K562 (cell line): ENCODE results near the gene PPP1CA. TPM values are rescaled to one million over a fixed set of nuclear protein-coding genes. Genes with fewer than 3 reads are reported as not detected.

Source experiments
- ATAC-seq: fragments of 200-7000 bp; cut with Tn5 transposase; 3 replicates; pipeline ENCODE4 v1.9.1; 2020; ENCODE audit warnings: moderate library complexity
- BruUV-seq: library from RNA; stranded (reverse); fragments of 400-500 nt; replicated peaks from 2 replicates; lab custom pipeline; 2021; lab: Mats Ljungman, UMichigan
- CTCF ChIA-PET: fragments of 300-600 bp; formaldehyde crosslinking; extraction: SDS; loops from one replicate; lab custom pipeline; 2021; ENCODE audit warnings: low intra/inter-chr PET ratio; lab: Yijun Ruan, JAX
- POLR2A ChIA-PET: fragments of 300-600, 350-650 bp; sonication (Branson Sonifier 250); formaldehyde crosslinking; extraction: SDS; loops from one replicate; lab custom pipeline; 2021; ENCODE audit warnings: antibody characterized with exemption, inconsistent platforms; lab: Yijun Ruan, JAX
- DNase-seq, 4 experiments: peaks; one replicate each; pipeline versions ENCODE4 v3.0.0 to v3.0.0-alpha.2; 2011 to 2018; ENCODE audit warnings: low spot score in 3 of 4, mixed read lengths in 3 of 4; ENCODE audit errors: extremely low read depth in 1 of 4
- FAIRE-seq: peaks from 2 replicates; lab custom pipeline; 2011; peaks lifted over from hg19 to GRCh38; lab: Jason Lieb, UNC
- H2AFZ ChIP-seq: 2 replicates; pipeline ENCODE4 v1.6.0; 2011; ENCODE audit warnings: low read depth, low read length, control low read depth, inconsistent platforms
- H3K27ac ChIP-seq: fragments of 200-600 bp; 3 replicates; pipeline ENCODE4 v1.8.0; 2011; ENCODE audit warnings: low read depth, mild to moderate bottlenecking, control low read depth, inconsistent platforms, low read length, moderate library complexity, mixed read lengths; ENCODE audit errors: extremely low read depth
- H3K27me3 ChIP-seq, 2 experiments: fragments of 300-600 bp in 1 of 2; 2 replicates in 1 of 2; 3 replicates in 1 of 2; pipeline versions ENCODE4 v1.6.0 to v1.8.0; 2011; ENCODE audit warnings: inconsistent platforms in 2 of 2, low read length in 2 of 2, mild to moderate bottlenecking in 1 of 2, mixed read lengths in 1 of 2, moderate library complexity in 1 of 2; ENCODE audit not compliant: control insufficient read depth in 2 of 2, insufficient read depth in 2 of 2
- H3K36me3 ChIP-seq: fragments of 300-600 bp; 3 replicates; pipeline ENCODE4 v1.8.0; 2011; ENCODE audit warnings: mild to moderate bottlenecking, low read length, inconsistent platforms; ENCODE audit not compliant: control insufficient read depth, insufficient read depth
- H3K4me1 ChIP-seq, 2 experiments: fragments of 200-600 bp in 1 of 2; replicated peaks in 1 of 2; 2 replicates in 1 of 2; 3 replicates in 1 of 2; pipeline versions ENCODE4 v1.5.1 to v1.8.0; 2011; ENCODE audit warnings: inconsistent platforms in 2 of 2, low read length in 2 of 2, mild to moderate bottlenecking in 1 of 2, mixed read lengths in 1 of 2, moderate library complexity in 1 of 2; ENCODE audit not compliant: control insufficient read depth in 2 of 2, insufficient read depth in 2 of 2
- H3K4me2 ChIP-seq: 2 replicates; pipeline ENCODE4 v1.6.1; 2011; ENCODE audit warnings: low read length, control low read depth, inconsistent platforms, mixed read lengths; ENCODE audit not compliant: insufficient read depth
- H3K4me3 ChIP-seq: fragments of 200-600 bp; sonication (generic), shearing (Covaris generic); 2 replicates; pipeline ENCODE4 v1.5.1; 2016; ENCODE audit warnings: control low read depth, inconsistent platforms
- H3K79me2 ChIP-seq: fragments of 200-600 bp; 3 replicates; pipeline ENCODE4 v1.8.0; 2011; ENCODE audit warnings: low read length, inconsistent platforms; ENCODE audit not compliant: control insufficient read depth, insufficient read depth
- H3K9ac ChIP-seq, 2 experiments: 2 replicates each; pipeline versions ENCODE4 v1.6.0 to v1.6.1; 2011; ENCODE audit warnings: low read depth in 2 of 2, low read length in 2 of 2, control low read depth in 1 of 2, inconsistent platforms in 1 of 2, mild to moderate bottlenecking in 1 of 2, mixed read lengths in 1 of 2; ENCODE audit not compliant: insufficient read depth in 1 of 2
- H3K9me1 ChIP-seq: one replicate; pipeline ENCODE4 v1.6.0; 2011; ENCODE audit warnings: inconsistent platforms, mild to moderate bottlenecking, low read length, moderate library complexity; ENCODE audit not compliant: control insufficient read depth, insufficient read depth
- H3K9me3 ChIP-seq: replicated peaks from 2 replicates; pipeline ENCODE4 v1.5.1; 2011; ENCODE audit warnings: low read depth, low read length, inconsistent platforms; ENCODE audit not compliant: control insufficient read depth, insufficient read depth
- H4K20me1 ChIP-seq: replicated peaks from 2 replicates; pipeline ENCODE4 v1.6.1; 2011; ENCODE audit warnings: low read length, inconsistent platforms, mixed read lengths; ENCODE audit not compliant: control insufficient read depth, insufficient read depth
- CBFB ChIP-seq: sonication (generic); formaldehyde crosslinking; IDR thresholded peaks from 2 replicates; pipeline ENCODE4 v1.4.0; 2020; ENCODE audit warnings: mild to moderate bottlenecking, missing genetic modification reagents
- EP400 ChIP-seq: fragments of 450-650 bp; IDR thresholded peaks from 2 replicates; pipeline ENCODE4 v1.6.1; 2017; ENCODE audit warnings: antibody characterized with exemption, mild to moderate bottlenecking, moderate library complexity
- ETV6 ChIP-seq, 3 experiments: fragments of 150-350 bp in 1 of 3; sonication (generic) in 1 of 3; formaldehyde crosslinking in 1 of 3; IDR thresholded peaks; 2 replicates each; pipeline versions ENCODE4 v1.6.1 to v1.8.0; 2014 to 2022; ENCODE audit warnings: borderline replicate concordance in 2 of 3, low read depth in 2 of 3, antibody characterized with exemption in 1 of 3, low read length in 1 of 3, mild to moderate bottlenecking in 1 of 3, missing genetic modification reagents in 1 of 3
- FOXK1 ChIP-seq: sonication (generic); formaldehyde crosslinking; IDR thresholded peaks from 2 replicates; pipeline ENCODE4 v1.8.0; 2022; ENCODE audit warnings: missing genetic modification reagents, mild to moderate bottlenecking, borderline replicate concordance
- GTF2A2 ChIP-seq: IDR thresholded peaks from 2 replicates; pipeline ENCODE4 v1.6.1; 2016; ENCODE audit warnings: mild to moderate bottlenecking, missing genetic modification characterization, missing compliant biosample characterization
- HEY1 ChIP-seq: fragments of 250-450 bp; sonication (Bioruptor Pico); IDR thresholded peaks from 2 replicates; pipeline ENCODE4 v1.5.0; 2020; ENCODE audit warnings: mild to moderate bottlenecking, moderate library complexity, borderline replicate concordance
- KAT8 ChIP-seq: fragments of 450-650 bp; IDR thresholded peaks from 2 replicates; pipeline ENCODE4 v1.6.1; 2016; ENCODE audit warnings: low read depth, mild to moderate bottlenecking
- MED1 ChIP-seq: sonication (generic); formaldehyde crosslinking; IDR thresholded peaks from 2 replicates; pipeline ENCODE4 v1.8.1; 2023; ENCODE audit warnings: missing genetic modification reagents, borderline replicate concordance
- TBL1XR1 ChIP-seq, 2 experiments: IDR thresholded peaks; 2 replicates each; pipeline ENCODE4 v1.6.1; 2012; ENCODE audit warnings: improper control_type of control experiment in 2 of 2, low read length in 2 of 2, mild to moderate bottlenecking in 1 of 2
- ZFP30 ChIP-seq: fragments of 250-450 bp; sonication (Bioruptor Pico); IDR thresholded peaks from 2 replicates; pipeline ENCODE4 v1.8.0; 2022; ENCODE audit warnings: moderate library complexity, mild to moderate bottlenecking, inconsistent platforms, borderline replicate concordance
- ZKSCAN1 ChIP-seq: fragments of 150-350 bp; IDR thresholded peaks from 2 replicates; pipeline ENCODE4 v1.6.1; 2016; ENCODE audit warnings: low read depth, low read length
- ZNF140 ChIP-seq: fragments of 250-450 bp; sonication (Bioruptor Pico); IDR thresholded peaks from 2 replicates; pipeline ENCODE4 v1.8.0; 2021; ENCODE audit warnings: moderate library complexity, mild to moderate bottlenecking, inconsistent platforms
- WGBS: fragments of 100-300 bp; shearing (Covaris generic); methylation state at CpG from one replicate; pipeline ENCODE4 v1.1.6; 2016; ENCODE audit warnings: low coverage, mixed read lengths; ENCODE audit not compliant: insufficient coverage; ENCODE audit errors: missing lambda C conversion rate; 5-methylcytosine and 5-hydroxymethylcytosine counted together
- in situ Hi-C: fragments of 300-500 bp; cut with MboI; formaldehyde crosslinking; loops from 4 replicates; pipeline ENCODE4 v1.15.0; 2018; ENCODE audit warnings: inconsistent platforms, mixed read lengths
- intact Hi-C: fragments of 100-400 bp; cut with micrococcal nuclease; formaldehyde crosslinking; loops from 2 replicates; pipeline ENCODE4 v1.14.2; 2022
- polyA plus RNA-seq, 8 experiments: library from polyadenylated mRNA; depleted of rRNA in 4 of 8; stranded (reverse) in 5 of 8; unstranded in 3 of 8; fragments of >200 nt; fragmentation: Nextera tagmentation in 2 of 8; fragmentation: Illumina TruSeq in 1 of 8; extraction: Ambion mirVana in 2 of 8; extraction: Trizol in 1 of 8; gene quantifications; 2 replicates each; pipeline versions ENCODE4 v1.2.1 to v1.2.3, GENCODE V29; 2011 to 2014; ENCODE audit warnings: inconsistent platforms in 1 of 8, missing spikeins in 1 of 8
- total RNA-seq, 7 experiments: library from RNA; depleted of rRNA in 6 of 7; stranded (reverse); fragments of >200 nt in 6 of 7; fragmentation: Illumina TruSeq in 2 of 7; extraction: Trizol in 2 of 7; gene quantifications; 2 replicates each; pipeline versions ENCODE4 v1.2.1 to v1.2.3, GENCODE V29; 2011 to 2021; ENCODE audit warnings: low replicate concordance in 1 of 7
- TF ChIP-seq, protein P1 (sequence below): fragments of 250-450 bp; sonication (Bioruptor Pico); IDR thresholded peaks from 2 replicates; pipeline ENCODE4 v1.5.0; 2020; ENCODE audit warnings: mild to moderate bottlenecking
- TF ChIP-seq, protein P2 (sequence below): sonication (generic); formaldehyde crosslinking; IDR thresholded peaks from 2 replicates; pipeline ENCODE4 v1.8.1; 2022; ENCODE audit warnings: missing genetic modification reagents
- TF ChIP-seq, protein P3 (sequence below): fragments of 200-400 bp; formaldehyde crosslinking; IDR thresholded peaks from 2 replicates; pipeline ENCODE4 v1.6.1; 2017; ENCODE audit warnings: mild to moderate bottlenecking, low read depth, low read length, moderate library complexity

Gene PPP1CA
- total and polyA plus RNA-seq, 9 of the 15 experiments (the other 6 are each of a cell fraction or from before 2014, with no cell fraction given) = 18.2 to 242 (median 188) TPM

DNA sequence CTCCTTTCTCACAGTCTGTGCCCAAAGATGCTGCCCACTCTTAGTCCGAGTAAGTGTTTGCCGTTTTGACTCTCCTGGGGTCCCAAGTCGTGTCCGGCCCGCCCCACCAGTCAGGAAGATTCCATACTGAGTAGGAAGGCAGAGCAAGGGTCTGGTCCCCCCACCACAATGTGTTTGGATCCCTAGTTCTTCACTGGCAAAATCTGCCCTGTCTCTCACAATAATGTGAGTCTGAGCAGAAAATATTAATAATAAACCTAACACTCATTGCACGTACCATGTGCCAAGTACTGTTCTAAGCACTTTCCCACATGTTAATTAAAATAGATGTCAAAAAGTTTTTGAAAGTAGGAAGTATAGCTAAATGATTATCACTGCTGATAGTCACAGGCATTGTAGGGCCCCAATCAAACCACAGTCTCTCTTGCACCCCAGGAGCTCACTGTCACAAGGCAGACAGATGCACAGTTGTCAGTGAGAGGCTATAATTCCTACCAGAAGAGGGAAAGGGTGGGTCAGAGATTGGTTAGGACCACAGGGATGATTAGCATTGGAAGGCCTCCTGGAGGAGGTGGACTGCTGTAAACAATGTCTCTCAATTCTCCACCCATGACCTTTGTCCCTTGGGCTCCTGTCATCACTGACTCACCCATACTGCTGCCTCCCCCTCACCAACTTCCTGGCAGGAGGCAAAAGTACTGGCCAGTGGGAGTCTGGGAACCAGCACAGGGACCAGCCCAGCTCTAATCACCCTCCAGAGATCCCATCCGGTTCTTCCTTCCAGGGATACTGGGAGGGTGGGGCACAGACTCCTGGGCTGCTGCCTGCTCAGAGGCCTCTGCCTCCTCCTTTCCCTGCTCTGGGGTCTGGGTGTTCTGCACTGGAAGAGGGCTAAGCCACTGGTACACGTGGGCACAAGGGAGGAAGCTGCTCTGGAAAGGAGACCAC is 47.3 kb downstream of the PPP1CA start:
- Histone ChIP-seq H4K20me1 (no peaks in the 10 kb centered on the region), H3K27ac (peak overlapping the region; percentile 92), H3K4me2 (peak overlapping the region; percentile 94), H3K9me1 (no peaks in the 10 kb centered on the region), H3K9ac (peak overlapping the region; percentile 80 to 87), H3K36me3 (peaks cover 4% of the 10 kb centered on the region; the same call in 1 of the 3 replicates), H2AFZ (peak overlapping the region; percentile 69), H3K4me1 (peaks cover 56 to 64% of the 10 kb centered on the region in 2 experiments), H3K79me2 (peaks cover 8% of the 10 kb centered on the region), H3K9me3 (no peaks in the 10 kb centered on the region), H3K27me3 (no peaks in the 10 kb centered on the region), H3K4me3 (peak overlapping the region; percentile 76)
- ChIA-PET POLR2A (interaction anchor here (0.6 to 2.3 kb wide), 11 partner anchors 10 to 299 kb away, joined by 3 to 15 read pairs (median 4); no protein-coding TSS in a partner anchor), CTCF (interaction anchor here (0.6 to 4.5 kb wide), 3 partner anchors 20 to 153 kb away, joined by 4 to 25 read pairs (median 5); partner anchors contain the start of gene CDK2AP2)
- peak; percentile 91 for FAIRE-seq
- intact Hi-C loops = loop anchor here (5.0 kb wide), 2 partner anchors 153 to 228 kb away; partner anchors contain the start of genes CDK2AP2, GSTP1 and PITPNM1
- TSS peak; percentile 93 for BruUV-seq
- in situ Hi-C loops = no loop called here
- peak; percentile 85 to 92 (median 89) for DNase-seq
- ATAC-seq = peak; percentile 26
- WGBS = 9% methylated on average over 7 of the region's 8 CpGs
- TF ChIP-seq HEY1 (CRISPR knock-in tag) (no peak), FOXK1 (CRISPR knock-in tag) (no peak), TBL1XR1 (IDR thresholded peaks at IDR 0.05; ENCODE audit: low read length in 2 of 2) (peak in 1 of 2 experiments; percentile 67; a peak in 1 of 4 replicates), ZNF140 (no peak), KAT8 (no peak), ETV6 (IDR thresholded peaks at IDR 0.05; ENCODE audit: borderline replicate concordance in 1 of 2, low read depth in 2 of 2, low read length in 1 of 2) (no peak), ETV6 (CRISPR knock-in tag; IDR thresholded peaks at IDR 0.05; ENCODE audit: borderline replicate concordance) (no peak), GTF2A2 (tag) (no peak), ZFP30 (CRISPR knock-in tag) (no peak), MED1 (no peak), CBFB (CRISPR knock-in tag) (no peak), ZKSCAN1 (no peak), EP400 (no peak)
- TF ChIP-seq, protein P1, sequence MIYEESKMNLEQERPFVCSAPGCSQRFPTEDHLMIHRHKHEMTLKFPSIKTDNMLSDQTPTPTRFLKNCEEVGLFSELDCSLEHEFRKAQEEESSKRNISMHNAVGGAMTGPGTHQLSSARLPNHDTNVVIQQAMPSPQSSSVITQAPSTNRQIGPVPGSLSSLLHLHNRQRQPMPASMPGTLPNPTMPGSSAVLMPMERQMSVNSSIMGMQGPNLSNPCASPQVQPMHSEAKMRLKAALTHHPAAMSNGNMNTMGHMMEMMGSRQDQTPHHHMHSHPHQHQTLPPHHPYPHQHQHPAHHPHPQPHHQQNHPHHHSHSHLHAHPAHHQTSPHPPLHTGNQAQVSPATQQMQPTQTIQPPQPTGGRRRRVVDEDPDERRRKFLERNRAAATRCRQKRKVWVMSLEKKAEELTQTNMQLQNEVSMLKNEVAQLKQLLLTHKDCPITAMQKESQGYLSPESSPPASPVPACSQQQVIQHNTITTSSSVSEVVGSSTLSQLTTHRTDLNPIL = no peak
- TF ChIP-seq, protein P2, sequence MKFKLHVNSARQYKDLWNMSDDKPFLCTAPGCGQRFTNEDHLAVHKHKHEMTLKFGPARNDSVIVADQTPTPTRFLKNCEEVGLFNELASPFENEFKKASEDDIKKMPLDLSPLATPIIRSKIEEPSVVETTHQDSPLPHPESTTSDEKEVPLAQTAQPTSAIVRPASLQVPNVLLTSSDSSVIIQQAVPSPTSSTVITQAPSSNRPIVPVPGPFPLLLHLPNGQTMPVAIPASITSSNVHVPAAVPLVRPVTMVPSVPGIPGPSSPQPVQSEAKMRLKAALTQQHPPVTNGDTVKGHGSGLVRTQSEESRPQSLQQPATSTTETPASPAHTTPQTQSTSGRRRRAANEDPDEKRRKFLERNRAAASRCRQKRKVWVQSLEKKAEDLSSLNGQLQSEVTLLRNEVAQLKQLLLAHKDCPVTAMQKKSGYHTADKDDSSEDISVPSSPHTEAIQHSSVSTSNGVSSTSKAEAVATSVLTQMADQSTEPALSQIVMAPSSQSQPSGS = no peak
- TF ChIP-seq, protein P3, sequence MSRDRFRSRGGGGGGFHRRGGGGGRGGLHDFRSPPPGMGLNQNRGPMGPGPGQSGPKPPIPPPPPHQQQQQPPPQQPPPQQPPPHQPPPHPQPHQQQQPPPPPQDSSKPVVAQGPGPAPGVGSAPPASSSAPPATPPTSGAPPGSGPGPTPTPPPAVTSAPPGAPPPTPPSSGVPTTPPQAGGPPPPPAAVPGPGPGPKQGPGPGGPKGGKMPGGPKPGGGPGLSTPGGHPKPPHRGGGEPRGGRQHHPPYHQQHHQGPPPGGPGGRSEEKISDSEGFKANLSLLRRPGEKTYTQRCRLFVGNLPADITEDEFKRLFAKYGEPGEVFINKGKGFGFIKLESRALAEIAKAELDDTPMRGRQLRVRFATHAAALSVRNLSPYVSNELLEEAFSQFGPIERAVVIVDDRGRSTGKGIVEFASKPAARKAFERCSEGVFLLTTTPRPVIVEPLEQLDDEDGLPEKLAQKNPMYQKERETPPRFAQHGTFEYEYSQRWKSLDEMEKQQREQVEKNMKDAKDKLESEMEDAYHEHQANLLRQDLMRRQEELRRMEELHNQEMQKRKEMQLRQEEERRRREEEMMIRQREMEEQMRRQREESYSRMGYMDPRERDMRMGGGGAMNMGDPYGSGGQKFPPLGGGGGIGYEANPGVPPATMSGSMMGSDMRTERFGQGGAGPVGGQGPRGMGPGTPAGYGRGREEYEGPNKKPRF = no peak
